Measurements from ENCODE around the gene PTPN3. TPM values are rescaled to one million over a fixed set of nuclear protein-coding genes. Genes with fewer than 3 reads are reported as not detected.

The PTPN3 gene
- total RNA-seq, 1 experiment from 2014 or later: 20.8 TPM

DNA sequence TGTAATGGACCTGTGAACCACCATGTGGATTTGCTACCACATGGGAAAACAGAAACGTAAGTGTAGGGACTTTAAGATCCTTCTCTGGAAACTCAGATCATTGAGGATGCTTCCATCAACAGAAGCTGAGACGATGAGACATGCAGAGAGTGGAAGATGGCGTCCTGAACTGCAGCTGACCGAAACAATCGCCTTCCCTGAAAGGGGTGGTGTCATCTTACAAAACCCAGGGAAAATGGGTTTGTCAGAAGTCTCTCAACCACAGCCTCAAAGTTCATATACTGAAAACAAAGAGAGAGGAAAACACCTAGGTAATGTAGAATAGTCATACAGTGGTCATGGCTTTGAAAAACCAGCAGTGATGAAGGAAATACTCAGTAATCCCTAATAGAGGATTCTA, 6.6 kb upstream of the PTPN3 start:
- Histone ChIP-seq H3K36me3 (ENCODE audit: control insufficient read depth in 1 of 2, insufficient read depth in 2 of 2, low read length in 2 of 2) (no peaks in the 10 kb centered on the region), H3K9me3 (ENCODE audit: control insufficient read depth in 1 of 2, insufficient read depth in 1 of 2, low read depth in 1 of 2, low read length in 2 of 2) (no peaks in the 10 kb centered on the region), H3K4me2 (ENCODE audit: low read length) (no peak overlapping the region), H4K20me1 (ENCODE audit: insufficient read depth) (no peaks in the 10 kb centered on the region), H3K9me2 (ENCODE audit: insufficient read depth) (no peaks in the 10 kb centered on the region), H2AFZ (ENCODE audit: low read depth, low read length, poor library complexity, severe bottlenecking) (no peak overlapping the region), H3K79me2 (ENCODE audit: insufficient read depth, low read length) (no peaks in the 10 kb centered on the region), H3K9ac (ENCODE audit: low read length) (no peak overlapping the region), H3K4me1 (ENCODE audit: control insufficient read depth in 1 of 2, insufficient read depth in 2 of 2, low read length in 2 of 2) (peaks cover 4 to 7% of the 10 kb centered on the region in 2 experiments; a peak in 3 of 4 replicates), H3K27ac (ENCODE audit: low read depth, low read length) (no peak overlapping the region), H3K4me3 (replicated peaks in 1 of 2; ENCODE audit: low read depth in 1 of 2, low read length in 2 of 2) (no peak overlapping the region), H3K27me3 (ENCODE audit: insufficient read depth, low read length) (no peaks in the 10 kb centered on the region)
- no peak for DNase-seq (ENCODE audit: low read depth, low spot score)
- no peak for ATAC-seq
- TF ChIP-seq ELF1 (IDR thresholded peaks at IDR 0.05; ENCODE audit: borderline replicate concordance, low read depth): no peak
- TF ChIP-seq, protein P1, sequence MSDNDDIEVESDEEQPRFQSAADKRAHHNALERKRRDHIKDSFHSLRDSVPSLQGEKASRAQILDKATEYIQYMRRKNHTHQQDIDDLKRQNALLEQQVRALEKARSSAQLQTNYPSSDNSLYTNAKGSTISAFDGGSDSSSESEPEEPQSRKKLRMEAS (IDR thresholded peaks at IDR 0.05): no peak
- TF ChIP-seq ZNF274 (IDR thresholded peaks at IDR 0.05; ENCODE audit: low read depth, low read length): no peak
- no peak for TF ChIP-seq FOSL1 (IDR thresholded peaks at IDR 0.05; ENCODE audit: low read depth)
- no peak for TF ChIP-seq EZH2phosphoT487 (IDR thresholded peaks at IDR 0.05; ENCODE audit: borderline replicate concordance)
- TF ChIP-seq, protein P2, sequence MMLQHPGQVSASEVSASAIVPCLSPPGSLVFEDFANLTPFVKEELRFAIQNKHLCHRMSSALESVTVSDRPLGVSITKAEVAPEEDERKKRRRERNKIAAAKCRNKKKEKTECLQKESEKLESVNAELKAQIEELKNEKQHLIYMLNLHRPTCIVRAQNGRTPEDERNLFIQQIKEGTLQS (IDR thresholded peaks at IDR 0.05): no peak
- no peak for TF ChIP-seq POLR2A (IDR thresholded peaks at IDR 0.05; ENCODE audit: borderline replicate concordance, extremely low read depth, insufficient read depth, insufficient read length)
- TF ChIP-seq, protein P3, sequence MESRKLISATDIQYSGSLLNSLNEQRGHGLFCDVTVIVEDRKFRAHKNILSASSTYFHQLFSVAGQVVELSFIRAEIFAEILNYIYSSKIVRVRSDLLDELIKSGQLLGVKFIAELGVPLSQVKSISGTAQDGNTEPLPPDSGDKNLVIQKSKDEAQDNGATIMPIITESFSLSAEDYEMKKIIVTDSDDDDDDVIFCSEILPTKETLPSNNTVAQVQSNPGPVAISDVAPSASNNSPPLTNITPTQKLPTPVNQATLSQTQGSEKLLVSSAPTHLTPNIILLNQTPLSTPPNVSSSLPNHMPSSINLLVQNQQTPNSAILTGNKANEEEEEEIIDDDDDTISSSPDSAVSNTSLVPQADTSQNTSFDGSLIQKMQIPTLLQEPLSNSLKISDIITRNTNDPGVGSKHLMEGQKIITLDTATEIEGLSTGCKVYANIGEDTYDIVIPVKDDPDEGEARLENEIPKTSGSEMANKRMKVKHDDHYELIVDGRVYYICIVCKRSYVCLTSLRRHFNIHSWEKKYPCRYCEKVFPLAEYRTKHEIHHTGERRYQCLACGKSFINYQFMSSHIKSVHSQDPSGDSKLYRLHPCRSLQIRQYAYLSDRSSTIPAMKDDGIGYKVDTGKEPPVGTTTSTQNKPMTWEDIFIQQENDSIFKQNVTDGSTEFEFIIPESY (IDR thresholded peaks at IDR 0.05; ENCODE audit: extremely low read depth, insufficient replicate concordance, low read length): no peak
- no peak for TF ChIP-seq RAD21 (IDR thresholded peaks at IDR 0.05; ENCODE audit: low read depth)
- TF ChIP-seq POLR2AphosphoS5 (IDR thresholded peaks at IDR 0.05; ENCODE audit: low read depth, low read length): no peak
- no peak for TF ChIP-seq TCF7L2 (IDR thresholded peaks at IDR 0.05; ENCODE audit: borderline replicate concordance, extremely low read depth, insufficient read depth, insufficient read length)
- BruUV-seq (replicated peaks): no TSS peak
- ChIA-PET POLR2A (no interaction called here), RAD21 (ENCODE audit: low non-redundant PET in 1 of 2, low total read pairs in 2 of 2, uncharacterized antibody in 2 of 2, unreplicated experiment in 2 of 2) (no interaction called here), CTCF (no interaction called here)
- intact Hi-C loops (cut with micrococcal nuclease): no loop called here

Measured in HCT116 (cell line).